Left cardiac atrium (tissue), 4 donors: ENCODE measurements around the gene PROK1. TPM values are rescaled to one million over a fixed set of nuclear protein-coding genes. Genes with fewer than 3 reads are reported as not detected.
A peak's percentile ranks its signal among the peaks of the same experiment; 100 is the strongest.
"Not testable (repeated sequence)": the region's sequence is repeated elsewhere in the genome, so short reads cannot be mapped to it uniquely, and the experiment has no call there.

Source experiments
- ATAC-seq, 2 donors: fragments of 200-7000 bp; cut with Tn5 transposase; one replicate each; pipeline ENCODE4 v1.9.1; 2020; ENCODE audit warnings: mild to moderate bottlenecking in 2 of 2, moderate library complexity in 2 of 2
- DNase-seq: peaks from one replicate; pipeline ENCODE4 v3.0.0-alpha.2; 2020
- intact Hi-C, 2 donors: fragments of 100-400 bp; cut with DNase I; formaldehyde crosslinking; loops; one replicate each; pipeline versions ENCODE4 v1.14.1 to v1.15.1; 2022 to 2023
- total RNA-seq, 2 donors: library from RNA; stranded (reverse); fragmentation: NEBNext Ultra II Directional; extraction: Animal tissue kit (Norgen Biotek cat#: 25700); gene quantifications; one replicate each; pipeline ENCODE4 v1.2.1, GENCODE V29; 2021
- donor health status: DM: no; HTN: yes; CAD: no.
- donor health status: DM: no; HTN: yes; CAD: no; lungs with severe emphysema.
- donor health status: DM: yes; HTN: yes; CAD: no.
- donor health status: Dilated cardiomyopathy.

PROK1 gene
- total RNA-seq, 2 donors from 2014 or later: 0.18 to 0.60 TPM

GRCh38 chr1:110430366-110430765 is 20.6 kb upstream of the PROK1 start:
- ATAC-seq (no peak), DNase-seq (no peak)
- intact Hi-C loops: no loop called here

GRCh38 chr1:110430901-110431300 is 20.0 kb upstream of the PROK1 start:
- intact Hi-C loops: no loop called here
- DNase-seq: no peak
- no peak for ATAC-seq

- intact Hi-C loops: no loop called here
- ATAC-seq: no peak
- DNase-seq: no peak
These were observed 17.7 kb upstream of the PROK1 start for GRCh38 chr1:110433213-110433612.

DNA sequence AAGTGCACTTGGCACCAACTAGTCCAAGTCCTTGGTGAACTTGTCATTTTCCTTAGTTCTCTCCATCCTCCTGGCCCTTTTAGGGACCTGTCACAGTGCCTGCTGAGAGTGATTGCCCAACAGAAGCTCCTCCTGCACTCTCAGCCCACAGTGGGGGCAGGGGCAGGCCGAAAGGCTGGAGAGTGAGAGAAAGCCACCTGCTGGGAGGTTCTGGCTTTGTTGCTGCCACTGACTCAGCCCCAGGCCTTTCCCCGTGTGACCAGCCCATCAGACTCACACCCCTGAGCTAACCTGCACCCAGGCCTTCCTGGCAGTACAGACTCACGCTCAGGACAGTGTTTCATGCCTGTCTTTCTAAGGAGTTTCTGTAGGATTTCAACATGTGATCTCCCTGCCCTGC is 17.1 kb upstream of the PROK1 start:
- intact Hi-C loops: no loop called here
- DNase-seq: peak; percentile 44
- ATAC-seq: peak; percentile 85 to 88

DNA sequence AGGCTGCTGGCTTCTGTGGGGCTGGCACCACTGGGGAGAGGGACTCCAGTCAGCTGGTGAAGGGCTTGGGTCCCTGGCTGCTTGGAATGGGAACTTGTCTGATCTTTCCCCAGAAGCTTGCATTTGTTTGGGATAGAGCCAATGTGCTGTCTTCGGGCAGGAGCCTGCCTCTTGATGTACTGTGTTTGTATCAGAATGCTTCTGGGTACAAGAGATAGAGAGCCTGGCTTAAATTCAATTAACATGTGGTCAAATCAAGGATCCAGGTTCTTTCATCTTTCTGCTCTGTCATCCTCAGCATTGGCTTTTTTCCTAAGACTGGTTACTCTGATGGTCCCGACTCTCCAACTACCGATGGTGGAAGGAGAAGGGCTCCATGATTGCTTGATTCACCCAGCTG is 16.0 kb upstream of the PROK1 start:
- intact Hi-C loops: no loop called here
- ATAC-seq: peak in 1 of 2 donors; percentile 47
- DNase-seq: no peak

- intact Hi-C loops: no loop called here
- ATAC-seq (no peak), DNase-seq (no peak)
These were observed 14.3 kb upstream of the PROK1 start for GRCh38 chr1:110436635-110437034.

- DNase-seq, ATAC-seq, intact Hi-C loops: not testable (repeated sequence)
These were observed 13.2 kb upstream of the PROK1 start for GRCh38 chr1:110437645-110438299.

DNA sequence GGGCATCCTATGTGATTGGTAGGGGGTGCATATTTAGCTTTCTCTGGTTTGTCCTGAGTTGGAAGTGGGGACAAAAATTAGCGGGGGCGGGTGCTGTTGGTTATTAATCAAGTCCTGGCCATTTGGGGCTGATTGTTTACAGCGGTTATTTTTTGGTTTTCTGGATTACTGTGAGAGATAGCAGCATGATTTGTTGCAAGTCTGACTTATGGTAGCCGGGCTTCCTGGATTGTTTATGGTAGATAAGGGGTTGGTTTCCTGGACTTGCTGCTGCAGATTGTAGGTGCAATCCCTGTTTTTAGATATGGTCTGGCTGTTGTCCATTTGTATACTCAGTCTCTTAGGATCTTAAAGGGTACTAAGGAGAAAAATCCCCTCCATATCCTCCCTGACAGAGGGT is 12.1 kb upstream of the PROK1 start:
- intact Hi-C loops: no loop called here
- no peak for DNase-seq
- no peak for ATAC-seq

DNA sequence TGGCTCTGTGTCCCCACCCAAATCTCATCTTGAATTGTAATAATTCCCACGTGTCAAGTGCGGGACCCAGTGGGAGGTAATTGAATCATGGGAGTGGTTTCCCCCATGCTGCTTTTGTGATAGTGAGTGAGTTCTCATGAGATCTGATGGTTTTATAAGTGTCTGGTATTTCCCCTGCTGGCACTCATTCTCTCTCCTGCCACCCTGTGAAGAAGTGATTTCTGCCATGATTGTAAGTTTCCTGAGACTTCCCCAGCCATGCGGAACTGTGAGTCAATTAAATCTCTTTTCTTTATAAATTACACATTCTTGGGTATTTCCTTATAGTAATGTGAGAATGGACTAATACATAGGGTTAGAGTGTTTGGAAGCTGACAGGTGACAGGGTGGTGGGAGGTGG is 11.1 kb upstream of the PROK1 start:
- intact Hi-C loops, DNase-seq, ATAC-seq: not testable (repeated sequence)

GRCh38 chr1:110440877-110441276 is 10.1 kb upstream of the PROK1 start:
- DNase-seq: peak; percentile 61
- intact Hi-C loops: no loop called here
- peak; percentile 12 to 77 for ATAC-seq

DNA sequence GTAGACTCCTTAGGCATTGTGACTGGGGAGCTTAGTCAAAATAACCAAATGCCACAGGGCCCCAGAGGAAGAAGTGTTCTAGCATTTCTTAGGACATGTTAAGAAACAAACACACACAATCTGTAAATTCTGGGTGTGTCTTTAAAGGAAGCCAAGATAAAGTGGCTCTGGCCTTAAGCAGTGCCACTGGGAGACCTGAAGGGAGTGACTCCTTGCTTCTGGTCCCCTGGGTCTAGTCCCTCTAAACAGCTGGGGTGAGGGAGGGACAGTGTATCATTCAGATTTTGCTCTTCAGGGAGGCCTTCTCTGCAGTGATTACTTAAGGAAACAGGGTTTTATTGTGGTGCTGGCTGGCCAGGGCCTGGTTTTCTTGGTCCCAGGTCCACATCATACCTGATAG is 9.1 kb upstream of the PROK1 start:
- DNase-seq: no peak
- ATAC-seq: no peak
- intact Hi-C loops: no loop called here

- DNase-seq (no peak), ATAC-seq (no peak)
- intact Hi-C loops: no loop called here
These were observed 7.5 kb upstream of the PROK1 start for GRCh38 chr1:110443451-110443850.

DNA sequence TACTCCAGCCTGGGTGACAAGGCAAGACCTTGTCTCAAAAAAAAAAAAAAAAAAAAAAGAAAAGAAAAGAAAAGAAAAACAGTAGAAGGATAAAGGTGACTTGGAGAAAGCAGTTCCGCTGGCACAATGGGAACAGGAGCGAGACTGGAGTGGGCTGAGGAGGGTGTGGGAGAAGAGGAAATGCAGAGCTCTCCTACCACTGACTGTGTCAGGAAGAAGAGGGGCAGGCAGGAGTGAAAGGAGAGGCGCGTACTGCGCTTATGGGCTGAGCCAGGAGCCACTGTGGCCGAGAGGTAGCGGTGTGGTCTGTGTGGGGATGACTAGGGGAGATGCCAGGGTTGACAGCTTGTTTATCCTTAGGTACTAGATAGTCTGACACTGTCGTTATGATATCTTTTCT is 6.4 kb upstream of the PROK1 start:
- intact Hi-C loops: no loop called here
- DNase-seq (no peak), ATAC-seq (no peak)

DNA sequence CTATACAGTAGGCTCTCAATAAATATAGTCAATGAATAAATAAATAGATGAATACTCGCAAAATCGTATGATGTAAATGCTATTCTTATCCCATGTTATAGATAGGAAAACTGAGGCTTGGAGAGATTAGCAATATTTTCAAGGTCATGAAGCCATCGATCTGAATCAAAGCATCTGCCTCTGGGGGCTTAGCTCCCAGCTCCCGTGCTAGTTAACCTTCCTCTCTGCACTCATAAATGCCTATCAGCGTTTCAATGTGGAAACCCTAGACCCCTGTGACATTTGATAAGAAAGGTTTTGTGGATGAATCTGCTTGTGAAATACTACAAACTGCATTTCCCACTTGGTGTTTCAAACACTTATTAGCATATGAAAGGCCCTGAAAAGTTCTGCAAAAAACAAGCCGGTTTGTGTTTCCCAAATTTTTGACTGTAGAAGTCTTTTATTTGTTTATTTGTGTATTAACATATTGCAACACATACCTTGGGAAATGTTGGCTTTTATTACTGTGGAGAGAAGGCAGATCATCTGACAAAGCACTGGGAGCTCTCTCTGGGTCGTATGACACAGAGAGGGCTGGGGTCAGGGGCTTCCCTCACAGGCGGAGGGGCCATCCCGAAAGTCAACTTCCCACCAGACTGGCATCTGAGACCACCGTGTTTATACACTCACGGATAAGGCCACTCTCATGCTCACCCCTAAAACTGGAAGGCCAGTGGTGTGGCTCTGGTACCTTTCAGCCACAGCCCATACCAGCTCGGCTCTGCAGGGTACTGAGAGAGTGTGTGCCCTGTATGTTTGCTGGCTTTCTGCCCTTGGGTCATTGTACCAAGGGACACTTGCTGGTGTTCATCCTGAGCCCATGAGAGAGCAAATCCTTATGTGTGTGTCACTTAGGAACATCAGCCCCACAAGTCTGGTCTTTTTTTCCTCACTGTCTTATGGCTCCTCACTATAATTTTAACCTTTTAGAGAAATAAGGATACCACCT is 993 bp upstream of the PROK1 start:
- intact Hi-C loops: no loop called here
- no peak for DNase-seq
- ATAC-seq: no peak

DNA sequence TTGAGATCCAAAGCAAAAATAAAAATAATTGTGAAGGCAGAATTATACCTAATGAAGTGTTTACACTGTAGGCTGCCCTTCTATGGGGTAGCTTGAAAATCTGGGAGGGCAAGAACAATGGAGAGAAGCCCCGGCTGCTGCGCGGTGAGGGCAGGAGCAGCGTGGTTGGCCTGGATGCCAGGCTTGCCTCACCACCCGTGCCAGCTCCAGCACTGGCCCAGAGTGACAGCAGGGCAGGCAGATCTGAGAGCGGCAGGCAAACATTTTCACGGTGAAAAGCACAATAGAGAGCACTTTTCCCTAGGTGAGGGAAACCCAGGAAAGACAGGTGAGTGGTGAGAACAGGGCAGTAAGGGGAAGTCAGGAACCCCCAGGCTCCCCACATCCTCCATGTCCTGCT is 1.4 kb downstream of the PROK1 start:
- DNase-seq (no peak), ATAC-seq (no peak)
- intact Hi-C loops: no loop called here

- no peak for DNase-seq
- no peak for ATAC-seq
- intact Hi-C loops: no loop called here
These were observed 2.9 kb downstream of the PROK1 start for GRCh38 chr1:110453829-110454228.

DNA sequence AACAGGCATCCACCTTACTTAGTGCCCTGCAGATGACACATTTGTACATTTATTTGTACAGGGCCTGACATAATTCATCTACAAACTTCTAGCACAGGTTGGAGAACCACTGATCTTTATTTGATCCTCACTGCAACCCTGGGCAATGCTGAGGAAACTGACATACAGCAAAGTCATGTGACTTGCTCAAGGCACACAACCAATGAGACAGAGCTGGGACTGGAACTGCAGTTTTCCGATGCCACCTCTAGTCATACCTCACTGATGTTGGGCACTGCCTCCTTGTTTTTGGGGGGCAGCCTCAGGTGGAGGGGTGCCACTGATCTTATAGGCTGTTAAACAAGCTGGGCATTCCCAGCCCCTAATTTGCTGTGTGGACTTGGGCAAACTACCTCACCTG is 3.4 kb downstream of the PROK1 start:
- DNase-seq: no peak
- intact Hi-C loops: no loop called here
- ATAC-seq: no peak

- ATAC-seq: no peak
- intact Hi-C loops: no loop called here
- DNase-seq: no peak
These were observed 4.2 kb downstream of the PROK1 start for GRCh38 chr1:110455151-110455550.

DNA sequence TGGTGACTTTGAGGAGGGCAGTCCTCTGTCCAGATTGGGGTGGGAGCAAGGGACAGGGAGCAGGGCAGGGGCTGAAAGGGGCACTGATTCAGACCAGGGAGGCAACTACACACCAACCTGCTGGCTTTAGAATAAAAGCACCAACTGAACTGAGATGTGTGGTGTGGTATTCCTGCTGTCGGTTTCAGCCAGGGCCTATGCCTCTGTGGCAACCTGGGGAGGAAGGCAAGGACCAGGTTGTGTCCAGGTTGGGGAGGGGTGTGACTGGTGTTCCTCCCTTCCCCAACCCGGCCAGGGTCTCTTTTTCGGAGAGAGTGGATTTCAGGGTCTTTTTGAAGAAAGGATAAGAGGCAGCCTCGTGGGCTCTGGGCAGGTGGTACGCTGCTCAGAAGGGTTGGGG is 6.3 kb downstream of the PROK1 start:
- ATAC-seq (no peak), DNase-seq (no peak)
- intact Hi-C loops: no loop called here
